GM12872 (cell line): ENCODE results near the gene KIAA0825.

Experiments
- CTCF ChIP-seq: IDR thresholded peaks from 3 replicates; pipeline ENCODE4 v1.5.1; 2011; ENCODE audit warnings: low read depth, mild to moderate bottlenecking, low read length, moderate library complexity; ENCODE audit not compliant: insufficient read depth

The KIAA0825 gene

GRCh38 chr5:94646758-94647157, 28.4 kb upstream of the KIAA0825 start:
- TF ChIP-seq CTCF, result no peak

- no peak for TF ChIP-seq CTCF
Measured at GRCh38 chr5:94645053-94645452, 26.6 kb upstream of the KIAA0825 start.

GRCh38 chr5:94640176-94640575, 21.8 kb upstream of the KIAA0825 start:
- no peak for TF ChIP-seq CTCF

- no peak for TF ChIP-seq CTCF
Measured at GRCh38 chr5:94632024-94632423, 13.6 kb upstream of the KIAA0825 start.

- TF ChIP-seq CTCF, result no peak
Measured at GRCh38 chr5:94627191-94627590, 8.8 kb upstream of the KIAA0825 start.

GRCh38 chr5:94623877-94624276, 5.5 kb upstream of the KIAA0825 start:
- TF ChIP-seq CTCF, result no peak

GRCh38 chr5:94623011-94623410, 4.6 kb upstream of the KIAA0825 start:
- no peak for TF ChIP-seq CTCF

GRCh38 chr5:94621763-94622162, 3.4 kb upstream of the KIAA0825 start:
- no peak for TF ChIP-seq CTCF
